Measurements from ENCODE around the gene IMPDH1. TPM values are rescaled to one million over a fixed set of nuclear protein-coding genes. Genes with fewer than 3 reads are reported as not detected.
A peak's percentile ranks its signal among the peaks of the same experiment; 100 is the strongest.

Gene IMPDH1
- total RNA-seq, 2 experiments from 2014 or later = 71.0 to 73.9 TPM

GRCh38 chr7:128389085-128389617 is 20.6 kb downstream of the IMPDH1 start:
- Mint-ChIP-seq H3K4me3 (no peak overlapping the region), H3K27ac (no peak overlapping the region), H3K4me1 (peaks cover 2% of the 10 kb centered on the region), H3K9me3 (no peaks in the 10 kb centered on the region), H3K36me3 (no peaks in the 10 kb centered on the region), H3K27me3 (peaks cover 10% of the 10 kb centered on the region)
- no peak for DNase-seq

- Mint-ChIP-seq H3K27ac (no peak overlapping the region), H3K9me3 (no peaks in the 10 kb centered on the region), H3K4me1 (peaks cover 2% of the 10 kb centered on the region), H3K27me3 (peaks cover 10% of the 10 kb centered on the region), H3K36me3 (no peaks in the 10 kb centered on the region), H3K4me3 (no peak overlapping the region)
- no peak for DNase-seq
Observed at GRCh38 chr7:128388145-128388485, 21.7 kb downstream of the IMPDH1 start.

GRCh38 chr7:128387216-128388144 is 22.3 kb downstream of the IMPDH1 start:
- Mint-ChIP-seq H3K4me3 (no peak overlapping the region), H3K9me3 (no peaks in the 10 kb centered on the region), H3K27ac (no peak overlapping the region), H3K4me1 (peaks cover 2% of the 10 kb centered on the region), H3K27me3 (peaks cover 10% of the 10 kb centered on the region), H3K36me3 (no peaks in the 10 kb centered on the region)
- peak; percentile 65 for DNase-seq

GRCh38 chr7:128385988-128386925 is 23.5 kb downstream of the IMPDH1 start:
- H3K27ac Mint-ChIP-seq = no peak overlapping the region

GRCh38 chr7:128384726-128385125 is 25.1 kb downstream of the IMPDH1 start:
- Mint-ChIP-seq H3K36me3 (no peaks in the 10 kb centered on the region), H3K27ac (no peak overlapping the region), H3K9me3 (no peaks in the 10 kb centered on the region), H3K4me1 (no peaks in the 10 kb centered on the region), H3K4me3 (no peak overlapping the region), H3K27me3 (peaks cover 10% of the 10 kb centered on the region)
- no peak for DNase-seq

More at GRCh38 chr7:128385988-128386925, 23.5 kb downstream of the IMPDH1 start:
- Mint-ChIP-seq H3K27me3 (peaks cover 10% of the 10 kb centered on the region), H3K36me3 (no peaks in the 10 kb centered on the region), H3K4me1 (peaks cover 2% of the 10 kb centered on the region), H3K4me3 (no peak overlapping the region), H3K9me3 (no peaks in the 10 kb centered on the region)
- no peak for DNase-seq

- Mint-ChIP-seq H3K27ac (no peak overlapping the region), H3K4me3 (no peak overlapping the region), H3K9me3 (no peaks in the 10 kb centered on the region), H3K27me3 (peaks cover 10% of the 10 kb centered on the region), H3K36me3 (no peaks in the 10 kb centered on the region), H3K4me1 (no peaks in the 10 kb centered on the region)
- no peak for DNase-seq
Observed at GRCh38 chr7:128383776-128384175, 26.0 kb downstream of the IMPDH1 start.

- Mint-ChIP-seq H3K36me3 (no peaks in the 10 kb centered on the region), H3K27ac (no peak overlapping the region), H3K4me3 (no peak overlapping the region), H3K9me3 (no peaks in the 10 kb centered on the region), H3K27me3 (no peaks in the 10 kb centered on the region), H3K4me1 (no peaks in the 10 kb centered on the region)
- peak; percentile 44 for DNase-seq
Observed at GRCh38 chr7:128381161-128381821, 28.5 kb downstream of the IMPDH1 start.

- Mint-ChIP-seq H3K4me3 (no peak overlapping the region), H3K27ac (no peak overlapping the region), H3K27me3 (no peaks in the 10 kb centered on the region), H3K4me1 (no peaks in the 10 kb centered on the region), H3K36me3 (no peaks in the 10 kb centered on the region), H3K9me3 (no peaks in the 10 kb centered on the region)
- no peak for DNase-seq
Observed at GRCh38 chr7:128380483-128381106, 29.2 kb downstream of the IMPDH1 start.

GRCh38 chr7:128379900-128380479 is 29.8 kb downstream of the IMPDH1 start:
- no peak for DNase-seq
- Mint-ChIP-seq H3K27ac (no peak overlapping the region), H3K36me3 (no peaks in the 10 kb centered on the region), H3K27me3 (no peaks in the 10 kb centered on the region), H3K9me3 (no peaks in the 10 kb centered on the region), H3K4me1 (no peaks in the 10 kb centered on the region), H3K4me3 (no peak overlapping the region)

- Mint-ChIP-seq H3K9me3 (no peaks in the 10 kb centered on the region), H3K4me1 (no peaks in the 10 kb centered on the region), H3K27ac (no peak overlapping the region), H3K27me3 (no peaks in the 10 kb centered on the region), H3K4me3 (no peak overlapping the region), H3K36me3 (no peaks in the 10 kb centered on the region)
- DNase-seq = no peak
Observed at GRCh38 chr7:128378637-128379036, 31.1 kb downstream of the IMPDH1 start.

GRCh38 chr7:128376077-128376476 is 33.7 kb downstream of the IMPDH1 start:
- no peaks in the 10 kb centered on the region for H3K9me3 Mint-ChIP-seq
- no peak overlapping the region for H3K4me3 Mint-ChIP-seq
- H3K36me3 Mint-ChIP-seq = no peaks in the 10 kb centered on the region
- DNase-seq = no peak
- H3K27ac Mint-ChIP-seq = no peak overlapping the region
- no peaks in the 10 kb centered on the region for H3K4me1 Mint-ChIP-seq
- peaks cover 6% of the 10 kb centered on the region for H3K27me3 Mint-ChIP-seq

- Mint-ChIP-seq H3K4me1 (no peaks in the 10 kb centered on the region), H3K27me3 (peaks cover 10% of the 10 kb centered on the region), H3K27ac (no peak overlapping the region), H3K4me3 (no peak overlapping the region), H3K9me3 (no peaks in the 10 kb centered on the region), H3K36me3 (no peaks in the 10 kb centered on the region)
- no peak for DNase-seq
Observed at GRCh38 chr7:128374041-128374440, 35.7 kb downstream of the IMPDH1 start.

GRCh38 chr7:128373606-128374005 is 36.2 kb downstream of the IMPDH1 start:
- no peak overlapping the region for H3K4me3 Mint-ChIP-seq
- no peaks in the 10 kb centered on the region for H3K36me3 Mint-ChIP-seq
- H3K27me3 Mint-ChIP-seq = peaks cover 12% of the 10 kb centered on the region
- DNase-seq = no peak
- H3K9me3 Mint-ChIP-seq = no peaks in the 10 kb centered on the region
- H3K4me1 Mint-ChIP-seq = no peaks in the 10 kb centered on the region
- H3K27ac Mint-ChIP-seq = no peak overlapping the region

- Mint-ChIP-seq H3K27me3 (peaks cover 25% of the 10 kb centered on the region), H3K27ac (no peak overlapping the region)
- DNase-seq = no peak
Observed at GRCh38 chr7:128370491-128370890, 39.3 kb downstream of the IMPDH1 start.

More at GRCh38 chr7:128370491-128370890, 39.3 kb downstream of the IMPDH1 start:
- no peaks in the 10 kb centered on the region for H3K36me3 Mint-ChIP-seq
- no peak overlapping the region for H3K4me3 Mint-ChIP-seq
- no peaks in the 10 kb centered on the region for H3K4me1 Mint-ChIP-seq
- no peaks in the 10 kb centered on the region for H3K9me3 Mint-ChIP-seq

All from activated naive CD8-positive, alpha-beta T cell treated with anti-CD3 and anti-CD28 coated beads for 36 hours (primary cell).